Activated T-helper 1 cell treated with anti-CD3 and anti-CD28 coated beads, Interleukin-12 subunit alpha, Interleukin-12 subunit beta, Interleukin-2, Interleukin-4 antibody, amounts not matched to agents 30 ng/mL and 10 ng/mL and 1 ng/mL, durations not matched to agents 14 hours and 24 hours and 36 hours (primary cell): ENCODE measurements around the gene PKHD1. TPM values are rescaled to one million over a fixed set of nuclear protein-coding genes. Genes with fewer than 3 reads are reported as not detected.

Experiments used
- DNase-seq: peaks from one replicate; pipeline ENCODE4 v3.0.0; 2021; ENCODE audit warnings: low spot score
- H3K27ac Mint-ChIP-seq: one replicate; pipeline ENCODE4 v1.8.0; 2021; ENCODE audit warnings: mild to moderate bottlenecking, mixed read lengths
- H3K27me3 Mint-ChIP-seq: one replicate; pipeline ENCODE4 v1.8.0; 2022; ENCODE audit warnings: mild to moderate bottlenecking, moderate library complexity, mixed read lengths; ENCODE audit not compliant: insufficient read depth
- H3K36me3 Mint-ChIP-seq: one replicate; pipeline ENCODE4 v1.8.0; 2021; ENCODE audit warnings: low read depth, mixed read lengths
- H3K4me1 Mint-ChIP-seq: one replicate; pipeline ENCODE4 v1.8.0; 2021; ENCODE audit warnings: low read depth, mixed read lengths
- H3K4me3 Mint-ChIP-seq: one replicate; pipeline ENCODE4 v1.8.0; 2021; ENCODE audit warnings: mild to moderate bottlenecking, moderate library complexity, mixed read lengths
- H3K9me3 Mint-ChIP-seq: one replicate; pipeline ENCODE4 v1.8.0; 2021; ENCODE audit warnings: mixed read lengths
- intact Hi-C: fragments of 100-400 bp; cut with micrococcal nuclease; formaldehyde crosslinking; loops from one replicate; pipeline ENCODE4 v1.15.1; 2024
- total RNA-seq: library from RNA; stranded (reverse); gene quantifications from 2 replicates; pipeline ENCODE4 v1.2.3, GENCODE V29; 2022

PKHD1 gene
- total RNA-seq, 1 donor from 2014 or later = not detected

DNA sequence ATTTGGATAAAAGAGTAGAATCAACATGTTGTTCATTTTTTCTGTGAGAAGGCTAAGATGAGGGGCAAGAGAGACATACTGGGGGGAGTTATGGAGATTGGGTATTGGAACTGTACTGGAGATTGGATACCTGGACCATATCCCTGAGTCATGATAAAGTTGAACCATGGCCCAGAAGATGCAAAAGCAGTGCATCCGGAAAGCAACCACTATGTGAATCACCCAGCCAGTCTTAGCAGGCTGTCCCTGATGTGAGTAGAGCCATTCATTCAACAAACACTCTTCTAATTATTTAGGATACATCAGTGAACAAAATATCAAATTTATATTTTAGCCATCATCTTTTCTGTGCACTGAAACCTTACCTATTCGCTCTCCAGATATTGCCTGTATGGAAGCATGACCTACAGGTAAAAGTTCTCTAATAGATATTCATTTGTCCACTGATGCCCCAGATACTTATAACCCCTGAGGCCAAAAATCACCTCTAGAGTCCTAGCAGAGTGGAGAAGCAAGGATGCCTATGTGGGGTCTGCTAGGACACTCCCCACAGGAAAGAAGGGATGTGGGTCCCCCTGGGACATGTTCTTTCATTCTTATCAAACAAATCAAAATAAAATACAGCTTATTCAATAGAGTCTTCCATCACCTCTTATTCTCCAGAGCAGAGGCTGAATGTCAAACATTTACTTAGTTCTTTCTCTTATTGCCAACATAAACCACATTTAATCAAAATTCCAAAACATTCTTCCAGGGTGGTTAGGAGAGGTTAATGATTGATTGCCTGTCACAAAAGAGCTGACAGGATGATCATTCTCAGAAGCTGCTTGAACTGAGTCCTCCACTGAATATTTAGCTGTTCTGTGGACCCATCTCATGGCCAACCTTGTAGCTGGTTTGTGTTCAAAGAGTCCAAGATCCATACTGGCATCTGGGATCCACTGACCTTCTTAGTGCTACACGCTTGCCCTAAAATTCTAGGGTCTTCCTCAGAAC lies 37.0 kb upstream of the PKHD1 start:
- no peak for DNase-seq
- Mint-ChIP-seq H3K4me3 (no peak overlapping the region), H3K9me3 (peaks cover 3% of the 10 kb centered on the region), H3K27me3 (peaks cover 11% of the 10 kb centered on the region), H3K4me1 (no peaks in the 10 kb centered on the region), H3K36me3 (no peaks in the 10 kb centered on the region), H3K27ac (no peak overlapping the region)
- intact Hi-C loops = no loop called here

DNA sequence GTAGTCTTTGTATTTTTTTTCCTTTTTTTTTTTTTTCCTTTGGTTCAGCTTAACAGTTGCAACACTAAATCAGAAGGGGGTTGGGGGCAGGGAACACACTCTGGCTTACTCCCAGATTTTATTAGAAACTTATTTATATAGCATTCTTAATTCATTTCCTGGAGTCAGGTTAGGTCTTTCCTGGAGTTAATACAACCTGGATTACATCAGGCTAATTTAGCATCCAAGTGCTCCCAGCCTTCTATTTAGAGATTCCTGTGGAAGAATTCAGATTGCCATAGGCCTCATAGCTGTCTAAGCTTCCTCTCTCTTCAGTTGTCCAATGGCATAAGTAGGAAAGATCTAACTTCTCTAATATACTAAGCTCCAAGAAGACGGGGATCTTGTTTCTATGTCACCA lies 35.8 kb upstream of the PKHD1 start:
- peaks cover 7% of the 10 kb centered on the region for H3K9me3 Mint-ChIP-seq
- no peak overlapping the region for H3K4me3 Mint-ChIP-seq
- H3K4me1 Mint-ChIP-seq = no peaks in the 10 kb centered on the region
- H3K36me3 Mint-ChIP-seq = no peaks in the 10 kb centered on the region
- no peak overlapping the region for H3K27ac Mint-ChIP-seq
- H3K27me3 Mint-ChIP-seq = peaks cover 7% of the 10 kb centered on the region
- intact Hi-C loops = no loop called here
- DNase-seq = no peak

DNA sequence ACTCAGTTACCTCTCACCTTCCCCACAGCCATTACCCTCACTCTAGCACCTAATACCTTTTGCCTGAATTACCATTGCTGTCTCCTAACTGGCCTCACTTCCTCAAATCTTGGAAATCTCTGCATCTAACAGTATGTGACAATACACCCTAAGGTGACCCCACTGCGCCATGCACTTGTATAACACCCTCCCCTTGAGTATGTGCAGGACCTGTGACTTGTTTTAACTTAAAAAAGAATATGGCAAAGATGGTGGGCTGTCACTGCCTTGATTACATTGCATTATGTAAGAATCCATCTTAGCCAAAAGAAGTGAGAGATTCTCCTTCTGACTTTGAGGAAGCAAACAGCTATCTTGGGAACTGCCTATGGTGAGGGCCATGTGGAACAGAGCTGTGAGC lies 29.9 kb upstream of the PKHD1 start:
- H3K4me3 Mint-ChIP-seq = no peak overlapping the region
- H3K27me3 Mint-ChIP-seq = peaks cover 9% of the 10 kb centered on the region
- no peak overlapping the region for H3K27ac Mint-ChIP-seq
- peaks cover 11% of the 10 kb centered on the region for H3K9me3 Mint-ChIP-seq
- DNase-seq = no peak
- no peaks in the 10 kb centered on the region for H3K4me1 Mint-ChIP-seq
- intact Hi-C loops = no loop called here
- H3K36me3 Mint-ChIP-seq = no peaks in the 10 kb centered on the region

DNA sequence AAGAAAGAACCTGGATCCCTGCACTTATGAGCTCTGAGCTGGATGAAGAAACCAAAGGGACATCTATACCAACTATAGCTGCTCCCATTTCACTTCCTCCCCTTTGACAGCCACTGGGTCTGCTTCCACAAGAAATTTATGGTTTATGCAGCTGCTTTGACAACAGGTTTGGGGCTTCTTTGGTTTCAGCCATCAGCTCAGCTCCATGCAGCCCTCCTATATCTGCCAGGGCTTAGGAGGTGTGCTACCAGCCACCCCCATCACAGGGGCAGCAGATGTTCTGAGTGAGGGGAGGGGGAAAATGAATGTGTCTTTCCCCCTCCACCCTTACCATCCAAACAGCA lies 29.2 kb upstream of the PKHD1 start:
- intact Hi-C loops = no loop called here
- Mint-ChIP-seq H3K36me3 (no peaks in the 10 kb centered on the region), H3K4me3 (no peak overlapping the region), H3K9me3 (peaks cover 17% of the 10 kb centered on the region), H3K27ac (no peak overlapping the region), H3K27me3 (peaks cover 9% of the 10 kb centered on the region), H3K4me1 (no peaks in the 10 kb centered on the region)
- DNase-seq = no peak

DNA sequence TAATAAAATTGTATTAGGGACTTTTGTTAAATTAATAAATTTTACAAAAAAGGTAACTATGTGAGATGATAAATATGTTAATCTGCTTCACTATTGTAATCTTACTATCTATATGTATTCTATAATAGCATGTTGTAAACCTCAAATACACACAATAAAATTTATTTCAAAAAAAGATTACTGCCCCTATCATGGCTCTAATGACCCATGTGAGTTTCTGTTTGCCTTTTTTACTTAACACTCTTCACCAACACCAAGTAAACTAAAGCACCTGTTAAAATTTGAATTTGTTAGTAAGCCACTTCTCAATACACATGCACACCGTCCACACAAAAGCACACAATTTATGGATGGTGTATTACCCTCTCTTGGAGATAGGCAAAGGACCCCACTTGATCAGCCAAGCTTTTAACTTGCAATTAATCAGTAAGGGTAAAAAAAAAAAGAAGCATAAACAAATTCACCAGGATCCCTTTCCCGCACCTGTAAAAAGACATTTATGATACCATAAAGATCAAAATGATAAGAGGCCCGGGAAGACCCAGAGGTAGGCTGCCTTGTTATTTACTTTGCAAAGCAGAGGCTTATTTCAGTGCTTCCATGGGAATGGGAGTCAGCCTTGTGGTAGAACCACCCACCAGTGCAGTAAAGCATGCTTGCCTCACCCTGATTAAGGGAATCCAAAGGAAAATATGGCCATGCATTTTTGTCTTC lies 28.6 kb upstream of the PKHD1 start:
- H3K9me3 Mint-ChIP-seq = peaks cover 21% of the 10 kb centered on the region
- no peaks in the 10 kb centered on the region for H3K4me1 Mint-ChIP-seq
- no peak overlapping the region for H3K4me3 Mint-ChIP-seq
- no peaks in the 10 kb centered on the region for H3K36me3 Mint-ChIP-seq
- no peak overlapping the region for H3K27ac Mint-ChIP-seq
- no peak for DNase-seq
- H3K27me3 Mint-ChIP-seq = peaks cover 9% of the 10 kb centered on the region
- intact Hi-C loops = no loop called here

DNA sequence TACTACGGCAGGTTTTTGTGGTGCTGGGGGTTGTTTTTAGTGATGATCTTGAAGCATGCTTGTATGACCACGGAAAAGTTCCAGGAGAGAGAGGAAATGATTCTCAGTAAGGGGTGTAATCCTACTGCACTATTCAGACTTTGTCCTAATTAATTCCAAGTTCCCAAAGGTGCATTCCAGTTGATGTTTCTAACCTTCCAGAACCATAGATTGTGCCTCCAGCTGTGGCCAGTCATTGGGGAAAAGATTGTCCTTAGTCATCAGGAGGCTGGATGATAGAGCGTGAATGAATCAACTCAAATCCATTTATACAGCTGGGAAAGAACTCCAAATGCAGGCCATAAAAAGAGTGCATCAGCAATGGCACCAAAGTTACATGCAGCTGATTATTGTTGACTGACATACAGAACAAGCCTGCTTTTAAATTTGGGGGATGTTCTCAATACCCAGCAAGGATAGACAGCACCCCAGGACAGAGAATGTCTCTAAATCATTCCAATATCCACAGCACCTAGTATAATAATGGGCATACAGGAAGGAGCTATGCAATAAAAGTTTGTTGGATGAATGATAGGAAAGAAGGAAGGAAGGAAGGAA lies 27.8 kb upstream of the PKHD1 start:
- no peak overlapping the region for H3K4me3 Mint-ChIP-seq
- H3K4me1 Mint-ChIP-seq = no peaks in the 10 kb centered on the region
- peaks cover 9% of the 10 kb centered on the region for H3K27me3 Mint-ChIP-seq
- H3K9me3 Mint-ChIP-seq = peaks cover 21% of the 10 kb centered on the region
- no peaks in the 10 kb centered on the region for H3K36me3 Mint-ChIP-seq
- no peak for DNase-seq
- no peak overlapping the region for H3K27ac Mint-ChIP-seq
- intact Hi-C loops = no loop called here

DNA sequence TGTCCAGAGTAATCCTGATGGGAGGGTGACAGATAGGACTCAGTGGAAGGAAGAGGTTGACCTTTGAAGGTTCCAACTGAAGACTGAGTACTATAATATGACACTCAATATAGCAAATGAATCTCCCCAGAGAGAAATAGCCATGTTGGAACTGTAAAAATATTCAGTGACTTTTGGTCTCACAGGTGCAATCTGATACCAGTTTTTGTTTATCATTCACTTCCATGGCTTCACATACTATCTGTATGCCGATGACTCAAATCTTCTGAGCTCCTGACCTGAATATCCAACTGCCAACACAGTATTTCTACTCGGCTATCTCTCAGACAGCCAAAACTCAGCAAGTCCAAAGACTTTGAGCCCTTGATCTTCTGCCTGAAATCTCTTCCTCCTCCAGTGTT lies 21.8 kb upstream of the PKHD1 start:
- H3K4me3 Mint-ChIP-seq = no peak overlapping the region
- intact Hi-C loops = no loop called here
- no peaks in the 10 kb centered on the region for H3K4me1 Mint-ChIP-seq
- no peak overlapping the region for H3K27ac Mint-ChIP-seq
- no peaks in the 10 kb centered on the region for H3K36me3 Mint-ChIP-seq
- DNase-seq = no peak
- H3K27me3 Mint-ChIP-seq = peaks cover 6% of the 10 kb centered on the region
- peaks cover 10% of the 10 kb centered on the region for H3K9me3 Mint-ChIP-seq

DNA sequence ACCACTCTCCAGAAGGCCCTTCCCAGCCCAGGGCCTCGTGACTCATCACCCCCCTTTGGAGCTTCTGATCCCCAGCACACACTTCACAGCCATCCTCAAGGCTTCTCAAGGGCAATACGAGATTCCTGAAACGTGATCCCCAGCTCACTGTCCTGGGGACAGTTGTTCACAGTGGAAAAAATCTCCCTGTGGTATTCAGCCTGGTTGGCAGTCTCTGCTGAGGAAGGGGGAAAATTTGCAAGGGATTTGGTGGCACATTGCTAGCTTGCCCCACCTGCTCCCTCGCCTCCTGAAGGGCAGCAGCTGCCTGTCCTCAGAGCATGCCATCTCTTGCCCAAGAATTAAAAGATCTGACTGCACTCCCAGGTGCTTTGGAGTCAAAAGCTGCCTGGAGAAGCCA lies 20.7 kb upstream of the PKHD1 start:
- H3K4me3 Mint-ChIP-seq = no peak overlapping the region
- no peaks in the 10 kb centered on the region for H3K4me1 Mint-ChIP-seq
- no peak overlapping the region for H3K27ac Mint-ChIP-seq
- no peak for DNase-seq
- no peaks in the 10 kb centered on the region for H3K36me3 Mint-ChIP-seq
- intact Hi-C loops = no loop called here
- H3K27me3 Mint-ChIP-seq = peaks cover 6% of the 10 kb centered on the region
- peaks cover 10% of the 10 kb centered on the region for H3K9me3 Mint-ChIP-seq

DNA sequence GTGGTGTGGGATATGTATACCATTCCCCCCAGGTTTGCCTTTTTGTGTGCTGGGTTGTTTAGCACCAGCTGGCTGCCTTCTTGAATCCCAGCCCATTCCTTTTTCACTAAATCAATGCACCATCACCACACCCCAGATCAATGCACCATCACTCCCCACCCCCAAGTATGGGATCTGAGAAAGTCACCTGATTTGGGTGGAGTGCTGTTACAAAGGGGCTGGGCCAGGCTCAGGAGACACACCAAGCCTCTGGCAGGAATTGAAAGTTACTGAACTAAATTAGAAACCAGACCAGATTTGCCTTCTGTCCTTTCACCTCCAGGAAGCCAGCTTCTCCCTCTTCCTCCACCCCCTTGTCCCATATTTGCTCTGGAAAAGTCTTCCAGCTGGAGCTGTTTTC lies 19.6 kb upstream of the PKHD1 start:
- H3K27me3 Mint-ChIP-seq = peaks cover 6% of the 10 kb centered on the region
- no peaks in the 10 kb centered on the region for H3K4me1 Mint-ChIP-seq
- intact Hi-C loops = no loop called here
- H3K4me3 Mint-ChIP-seq = no peak overlapping the region
- H3K27ac Mint-ChIP-seq = no peak overlapping the region
- peaks cover 7% of the 10 kb centered on the region for H3K9me3 Mint-ChIP-seq
- no peaks in the 10 kb centered on the region for H3K36me3 Mint-ChIP-seq
- no peak for DNase-seq

DNA sequence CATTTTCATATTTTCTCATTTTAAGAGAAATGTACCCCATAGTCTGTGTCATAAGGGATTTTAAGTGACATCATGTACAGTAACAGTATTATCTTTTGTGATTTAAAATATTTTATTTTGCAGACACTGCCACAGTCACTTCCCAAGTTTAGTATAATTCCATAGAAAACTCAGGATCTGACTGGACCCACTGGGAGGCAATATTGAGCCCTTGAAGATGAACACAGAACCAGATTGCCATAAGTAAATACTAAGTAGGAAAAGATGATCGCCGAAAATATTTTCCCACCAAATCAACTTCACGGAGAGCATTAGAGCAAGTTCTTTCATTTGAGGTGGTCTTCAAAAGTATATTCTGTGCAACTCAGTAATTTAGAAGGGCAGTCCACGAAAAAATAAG lies 17.6 kb upstream of the PKHD1 start:
- DNase-seq = no peak
- intact Hi-C loops = no loop called here
- Mint-ChIP-seq H3K4me3 (no peak overlapping the region), H3K4me1 (no peaks in the 10 kb centered on the region), H3K27me3 (peaks cover 6% of the 10 kb centered on the region), H3K36me3 (no peaks in the 10 kb centered on the region), H3K9me3 (no peaks in the 10 kb centered on the region), H3K27ac (no peak overlapping the region)

DNA sequence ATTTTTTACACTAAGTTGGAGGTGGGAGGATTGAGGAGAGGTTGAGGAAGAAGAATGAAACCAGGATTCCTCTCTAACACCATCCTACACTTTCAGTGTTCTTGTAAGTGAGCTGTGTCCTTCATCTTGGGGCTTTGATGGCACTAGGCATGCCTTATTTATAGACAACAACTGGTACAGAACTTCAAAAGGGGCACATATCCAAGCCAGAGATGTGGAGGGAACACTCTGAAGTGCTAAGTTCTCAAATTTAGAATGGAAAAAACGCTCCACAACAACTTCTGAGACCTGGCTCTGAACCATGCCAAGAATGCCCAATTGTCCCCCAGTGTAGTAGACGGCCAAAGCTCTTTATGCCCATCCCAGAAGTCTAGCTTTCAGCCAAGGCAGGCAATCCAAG lies 16.2 kb upstream of the PKHD1 start:
- no peak for DNase-seq
- H3K9me3 Mint-ChIP-seq = no peaks in the 10 kb centered on the region
- H3K27me3 Mint-ChIP-seq = peaks cover 10% of the 10 kb centered on the region
- no peak overlapping the region for H3K27ac Mint-ChIP-seq
- no peaks in the 10 kb centered on the region for H3K4me1 Mint-ChIP-seq
- no peaks in the 10 kb centered on the region for H3K36me3 Mint-ChIP-seq
- intact Hi-C loops = no loop called here
- H3K4me3 Mint-ChIP-seq = no peak overlapping the region

DNA sequence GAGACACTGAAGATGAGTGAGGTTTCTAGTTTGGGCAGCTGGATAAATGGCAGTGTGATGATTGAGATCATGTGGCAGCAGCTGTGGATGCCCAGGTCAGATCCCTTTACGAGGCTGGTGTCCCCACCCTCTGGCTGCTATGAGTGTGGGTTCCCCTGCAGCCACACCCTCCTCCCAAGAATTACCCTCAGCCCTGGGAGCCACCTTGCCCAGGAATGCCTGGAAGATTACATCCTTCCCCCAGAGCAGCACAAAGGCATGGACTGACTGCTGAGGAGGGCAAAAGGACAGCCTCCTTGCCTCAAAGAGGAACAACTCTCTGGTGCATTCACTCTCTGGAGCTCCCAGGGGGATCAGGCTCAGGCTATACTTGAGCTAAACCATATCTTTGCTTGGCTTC lies 15.0 kb upstream of the PKHD1 start:
- Mint-ChIP-seq H3K36me3 (no peaks in the 10 kb centered on the region), H3K27me3 (peaks cover 10% of the 10 kb centered on the region), H3K27ac (no peak overlapping the region), H3K4me1 (no peaks in the 10 kb centered on the region), H3K4me3 (no peak overlapping the region), H3K9me3 (no peaks in the 10 kb centered on the region)
- intact Hi-C loops = no loop called here
- DNase-seq = no peak

DNA sequence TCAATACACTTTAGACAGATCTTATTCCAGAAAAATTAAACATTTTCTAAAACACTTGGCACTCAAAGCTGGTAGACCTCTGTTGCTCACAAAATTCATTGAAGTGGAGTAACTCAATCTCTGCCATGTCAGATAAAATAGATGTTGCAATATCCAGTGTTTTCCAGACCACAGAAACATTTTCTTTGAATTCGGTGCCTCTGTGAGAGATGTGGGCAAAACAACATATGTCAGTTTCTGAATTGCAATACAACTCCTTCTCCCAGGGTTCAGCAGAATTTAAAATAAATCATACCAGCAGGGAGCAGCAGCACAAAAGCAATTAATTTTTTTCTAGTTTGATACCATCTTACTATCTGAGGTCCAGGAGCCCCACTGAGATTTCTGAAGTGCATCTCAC lies 11.3 kb upstream of the PKHD1 start:
- Mint-ChIP-seq H3K4me1 (no peaks in the 10 kb centered on the region), H3K36me3 (no peaks in the 10 kb centered on the region), H3K9me3 (no peaks in the 10 kb centered on the region), H3K4me3 (no peak overlapping the region), H3K27me3 (peaks cover 4% of the 10 kb centered on the region), H3K27ac (no peak overlapping the region)
- no peak for DNase-seq
- intact Hi-C loops = loop anchor here (1.0 kb wide), 1 partner anchor 165 kb away; no protein-coding TSS in a partner anchor
